HepG2 (cell line): ENCODE measurements around the gene PIGO. TPM values are rescaled to one million over a fixed set of nuclear protein-coding genes. Genes with fewer than 3 reads are reported as not detected.

Source experiments
- ARID2 ChIP-seq: sonication (generic); formaldehyde crosslinking; IDR thresholded peaks from 2 replicates; pipeline ENCODE4 v1.8.1; 2022; ENCODE audit warnings: mild to moderate bottlenecking, missing genetic modification reagents, borderline replicate concordance
- ASH2L ChIP-seq: fragments of 300-600, 200-600 bp; sonication (generic); IDR thresholded peaks from 2 replicates; pipeline ENCODE4 v1.7.0; 2017; ENCODE audit warnings: low read depth, mild to moderate bottlenecking, moderate library complexity, mixed read lengths, low read length; ENCODE audit not compliant: insufficient read length
- GABPB1 ChIP-seq: IDR thresholded peaks from 2 replicates; pipeline ENCODE4 v1.6.1; 2016; ENCODE audit warnings: mild to moderate bottlenecking, missing genetic modification reagents, moderate library complexity, missing compliant biosample characterization
- KLF9 ChIP-seq: IDR thresholded peaks from 2 replicates; pipeline ENCODE4 v1.6.1; 2016; ENCODE audit warnings: low read depth
- KMT2A ChIP-seq: sonication (generic); formaldehyde crosslinking; IDR thresholded peaks from 2 replicates; pipeline ENCODE4 v1.4.0; 2020; ENCODE audit warnings: missing genetic modification reagents
- MAZ ChIP-seq, 2 experiments: sonication (generic) in 1 of 2; formaldehyde crosslinking in 1 of 2; IDR thresholded peaks; 2 replicates each; pipeline versions ENCODE4 v1.5.0 to v1.6.1; 2012 to 2020; ENCODE audit warnings: low read depth in 2 of 2, mild to moderate bottlenecking in 2 of 2, borderline replicate concordance in 1 of 2, improper control_type of control experiment in 1 of 2, low read length in 1 of 2, missing genetic modification reagents in 1 of 2, moderate library complexity in 1 of 2
- NCOR1 ChIP-seq: fragments of 200-600 bp; sonication (generic); IDR thresholded peaks from 2 replicates; pipeline ENCODE4 v1.7.0; 2017; ENCODE audit warnings: antibody characterized with exemption, low read length, borderline replicate concordance
- PAF1 ChIP-seq: IDR thresholded peaks from 2 replicates; pipeline ENCODE4 v1.6.1; 2016; ENCODE audit warnings: missing genetic modification reagents, missing compliant biosample characterization
- POGK ChIP-seq: sonication (generic); formaldehyde crosslinking; conservative IDR thresholded peaks from 2 replicates; pipeline ENCODE4 v1.8.0; 2022; ENCODE audit warnings: mild to moderate bottlenecking, moderate library complexity, missing genetic modification reagents
- POGZ ChIP-seq: sonication (generic); formaldehyde crosslinking; IDR thresholded peaks from 2 replicates; pipeline ENCODE4 v1.4.0; 2020; ENCODE audit warnings: mild to moderate bottlenecking, missing genetic modification reagents
- POLR2A ChIP-seq, 2 experiments: IDR thresholded peaks; 2 replicates each; pipeline ENCODE4 v1.6.1; 2011; ENCODE audit warnings: low read depth in 2 of 2, low read length in 2 of 2, mild to moderate bottlenecking in 1 of 2, moderate library complexity in 1 of 2; ENCODE audit not compliant: insufficient read depth in 1 of 2
- RFX5 ChIP-seq: IDR thresholded peaks from 2 replicates; pipeline ENCODE4 v1.6.1; 2011; ENCODE audit warnings: low read depth, low read length, improper control_type of control experiment
- SP1 ChIP-seq, 2 experiments: fragments of 450-650 bp in 1 of 2; sonication (generic) in 1 of 2; formaldehyde crosslinking in 1 of 2; IDR thresholded peaks; 2 replicates each; pipeline versions ENCODE4 v1.4.0 to v1.6.1; 2016 to 2020; ENCODE audit warnings: missing genetic modification reagents in 1 of 2
- SP5 ChIP-seq: IDR thresholded peaks from 2 replicates; pipeline ENCODE4 v1.6.1; 2016; ENCODE audit warnings: low read depth, borderline replicate concordance
- ZFP91 ChIP-seq: sonication (generic); formaldehyde crosslinking; IDR thresholded peaks from 2 replicates; pipeline ENCODE4 v1.9.0; 2022; ENCODE audit warnings: missing genetic modification reagents, mild to moderate bottlenecking, borderline replicate concordance
- ZNF331 ChIP-seq: sonication (generic); formaldehyde crosslinking; IDR thresholded peaks from 2 replicates; pipeline ENCODE4 v1.4.0; 2020; ENCODE audit warnings: missing genetic modification reagents
- ZNF574 ChIP-seq: sonication (generic); formaldehyde crosslinking; IDR thresholded peaks from 2 replicates; pipeline ENCODE4 v1.4.0; 2020; ENCODE audit warnings: missing genetic modification reagents
- ZNF598 ChIP-seq: sonication (generic); formaldehyde crosslinking; IDR thresholded peaks from 2 replicates; pipeline ENCODE4 v1.5.1; 2020; ENCODE audit warnings: mild to moderate bottlenecking, missing genetic modification reagents, borderline replicate concordance
- ZNF737 ChIP-seq: sonication (generic); formaldehyde crosslinking; IDR thresholded peaks from 2 replicates; pipeline ENCODE4 v1.5.0; 2020; ENCODE audit warnings: missing genetic modification reagents, mild to moderate bottlenecking, borderline replicate concordance
- ZNF740 ChIP-seq: sonication (generic); formaldehyde crosslinking; IDR thresholded peaks from 2 replicates; pipeline ENCODE4 v1.4.0; 2020; ENCODE audit warnings: missing genetic modification reagents
- ZNF768 ChIP-seq: sonication (generic); formaldehyde crosslinking; IDR thresholded peaks from 2 replicates; pipeline ENCODE4 v1.4.0; 2020; ENCODE audit warnings: missing genetic modification reagents
- polyA plus RNA-seq, 8 experiments: library from polyadenylated mRNA; depleted of rRNA in 3 of 8; stranded (reverse) in 7 of 8; unstranded in 1 of 8; fragments of >200 nt; fragmentation: Illumina TruSeq in 4 of 8; extraction: Trizol in 4 of 8; gene quantifications; 2 replicates each; pipeline versions ENCODE4 v1.2.1 to v1.2.3, GENCODE V29; 2011 to 2016; ENCODE audit warnings: low read depth in 4 of 8, missing spikeins in 1 of 8, mixed read lengths in 1 of 8; ENCODE audit not compliant: insufficient read depth in 1 of 8
- total RNA-seq, 5 experiments: library from RNA; depleted of rRNA; stranded (reverse); fragments of >200 nt; fragmentation: Illumina TruSeq; extraction: Trizol; gene quantifications; 2 replicates each; pipeline ENCODE4 v1.2.3, GENCODE V29; 2016; ENCODE audit warnings: low read depth in 1 of 5

The PIGO gene
- total and polyA plus RNA-seq, 2 of the 13 experiments (the other 11 are each of a cell fraction or from before 2014, with no cell fraction given), result 20.5 to 26.2 TPM

- TF ChIP-seq ASH2L, result peak; percentile 55
- peak; percentile 41; the same call in 1 of the 2 replicates for TF ChIP-seq NCOR1
- TF ChIP-seq POLR2A (IDR thresholded peaks at IDR 0.05; ENCODE audit: insufficient read depth in 1 of 2, low read depth in 2 of 2, low read length in 2 of 2), result 0 out of 4 replicates have a peak, but pooled peaks of 1 of the 2 experiments have one; percentile 24
- TF ChIP-seq POGZ (CRISPR knock-in tag), result peak; percentile 58; the same call in 1 of the 2 replicates
- no peak for TF ChIP-seq ZNF331 (CRISPR knock-in tag)
- peak; percentile 73; the same call in 1 of the 2 replicates for TF ChIP-seq SP5 (CRISPR knock-in tag)
- peak; percentile 51; the same call in 1 of the 2 replicates for TF ChIP-seq ZFP91 (CRISPR knock-in tag)
- no peak for TF ChIP-seq ZNF740 (CRISPR knock-in tag)
- TF ChIP-seq RFX5, result 0 out of 2 replicates have a peak, but pooled peaks have one; percentile 30
- TF ChIP-seq SP1 (IDR thresholded peaks at IDR 0.05), result no peak
- peak; percentile 93 for TF ChIP-seq SP1 (CRISPR knock-in tag; IDR thresholded peaks at IDR 0.05)
- TF ChIP-seq ZNF574, result peak; percentile 69
- 0 out of 2 replicates have a peak, but pooled peaks have one; percentile 48 for TF ChIP-seq POGK (CRISPR knock-in tag)
- peak; percentile 84; the same call in 1 of the 2 replicates for TF ChIP-seq ZNF768 (CRISPR knock-in tag)
- peak; percentile 64; the same call in 1 of the 2 replicates for TF ChIP-seq GABPB1
- peak; percentile 34; the same call in 1 of the 2 replicates for TF ChIP-seq KLF9 (CRISPR knock-in tag)
- no peak for TF ChIP-seq PAF1 (CRISPR knock-in tag)
- TF ChIP-seq ARID2 (CRISPR knock-in tag), result no peak
- peak; percentile 55; the same call in 1 of the 2 replicates for TF ChIP-seq MAZ (IDR thresholded peaks at IDR 0.05; ENCODE audit: borderline replicate concordance, low read depth, low read length)
- TF ChIP-seq MAZ (CRISPR knock-in tag; IDR thresholded peaks at IDR 0.05; ENCODE audit: low read depth), result peak; percentile 47; the same call in 1 of the 2 replicates
- no peak for TF ChIP-seq ZNF598
- no peak for TF ChIP-seq ZNF737 (CRISPR knock-in tag)
- TF ChIP-seq KMT2A (CRISPR knock-in tag), result 0 out of 2 replicates have a peak, but pooled peaks have one; percentile 28
Observed at GRCh38 chr9:35111001-35111933, 14.9 kb upstream of the PIGO start (continued).
